Measurements from ENCODE around the gene GDPD5. TPM values are rescaled to one million over a fixed set of nuclear protein-coding genes. Genes with fewer than 3 reads are reported as not detected.

GDPD5 gene
- total and polyA plus RNA-seq, 2 donors (not counting 3 experiments of a cell fraction or from before 2014, with no cell fraction given): 60.2 to 79.2 TPM

DNA sequence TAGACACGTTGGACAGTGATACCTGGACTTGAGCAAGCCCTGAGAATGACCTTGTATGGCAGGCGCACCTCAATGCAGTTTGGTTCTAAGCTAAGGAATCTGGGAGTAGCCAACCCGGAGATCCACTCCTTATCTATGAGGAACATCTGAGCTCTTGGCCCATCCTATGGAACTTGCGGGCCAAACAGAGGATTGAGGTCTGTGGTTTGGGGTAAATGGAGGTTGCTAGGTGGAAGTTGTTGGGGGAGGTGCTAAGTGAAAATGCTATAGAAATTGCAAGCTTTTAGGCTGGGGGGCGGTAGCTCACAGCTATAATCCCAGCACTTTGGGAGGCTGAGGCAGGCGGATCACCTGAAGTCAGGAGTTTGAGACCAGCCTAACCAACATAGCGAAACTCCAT lies 8.9 kb downstream of the GDPD5 start:
- FAIRE-seq (no peak), DNase-seq (ENCODE audit: low read depth, low spot score) (no peak)
- H3K9me3 ChIP-seq (replicated peaks; ENCODE audit: control insufficient read depth, insufficient read depth, low read length): no peaks in the 10 kb centered on the region
- no TSS peak for BruUV-seq (replicated peaks)
- TF ChIP-seq EZH2 (IDR thresholded peaks at IDR 0.05; ENCODE audit: borderline replicate concordance, low read depth, low read length, severe bottlenecking): no peak
- no peak for TF ChIP-seq MYC (IDR thresholded peaks at IDR 0.05; ENCODE audit: low read depth, low read length)
- TF ChIP-seq JUN (IDR thresholded peaks at IDR 0.05; ENCODE audit: borderline replicate concordance, insufficient read depth, insufficient read length, low read depth): no peak
- TF ChIP-seq POLR2AphosphoS5 (IDR thresholded peaks at IDR 0.05; ENCODE audit: insufficient read depth, low read depth, low read length): no peak
- no peak for TF ChIP-seq CTCF (IDR thresholded peaks at IDR 0.05; ENCODE audit: extremely low read depth in 1 of 2, insufficient read depth in 1 of 2, low read depth in 1 of 2, low read length in 2 of 2)
- TF ChIP-seq POLR2A (IDR thresholded peaks at IDR 0.05; ENCODE audit: low read depth, low read length): no peak
- TF ChIP-seq FOS (IDR thresholded peaks at IDR 0.05; ENCODE audit: borderline replicate concordance, insufficient read depth, low read length): no peak
- no peak overlapping the region for H3K4me2 ChIP-seq (ENCODE audit: insufficient read depth, low read length)
- CTCF ChIA-PET: interaction anchor here (1.7 kb wide), 1 partner anchor 40 kb away, joined by 4 read pairs; no protein-coding TSS in a partner anchor
- H3K27ac ChIP-seq (ENCODE audit: insufficient read depth, low read depth, low read length): no peak overlapping the region
- H3K27me3 ChIP-seq (ENCODE audit: control insufficient read depth in 2 of 2, insufficient read depth in 2 of 2, low read length in 2 of 2): no peaks in the 10 kb centered on the region
- no peaks in the 10 kb centered on the region for H3K79me2 ChIP-seq (ENCODE audit: control insufficient read depth, insufficient read depth, low read length)
- H3K4me1 ChIP-seq (ENCODE audit: control insufficient read depth, extremely low read depth, insufficient read depth, low read length): no peaks in the 10 kb centered on the region
- no peak overlapping the region for H3K9ac ChIP-seq (replicated peaks; ENCODE audit: extremely low read depth, insufficient read depth, low read length)
- peaks cover 0 to 12% of the 10 kb centered on the region in 2 experiments for H3K36me3 ChIP-seq (ENCODE audit: control insufficient read depth in 2 of 2, extremely low read depth in 1 of 2, insufficient read depth in 2 of 2, low read length in 2 of 2)
- POLR2A ChIA-PET: interaction anchor here (0.6 kb wide), 1 partner anchor 12 kb away, joined by 3 read pairs; no protein-coding TSS in a partner anchor
- dilution Hi-C loops (cut with MboI; ENCODE audit: extremely low pct_ligation_motif_present, low sequenced_read_pairs) (no loop called here), intact Hi-C loops (cut with micrococcal nuclease) (no loop called here)
- H3K9me1 ChIP-seq (replicated peaks; ENCODE audit: control insufficient read depth, extremely low read depth, insufficient read depth, low read length): no peaks in the 10 kb centered on the region
- H4K20me1 ChIP-seq (replicated peaks; ENCODE audit: control insufficient read depth, extremely low read depth, insufficient read depth, low read length): no peaks in the 10 kb centered on the region
- no peak overlapping the region for H3K4me3 ChIP-seq (replicated peaks in 1 of 3; ENCODE audit: insufficient read depth in 1 of 3, low read depth in 1 of 3, low read length in 3 of 3)
- no peak overlapping the region for H2AFZ ChIP-seq (ENCODE audit: low read depth, low read length)

Measured in endothelial cell of umbilical vein (primary cell).